Stimulated activated CD4-positive, alpha-beta T cell treated with anti-CD3 and anti-CD28 coated beads, Interleukin-1b, Interleukin-23, amount 100 ng/mL, for 48 hours (primary cell): ENCODE measurements around the gene GNPNAT1.
"Not testable (repeated sequence)": the region's sequence is repeated elsewhere in the genome, so short reads cannot be mapped to it uniquely, and the experiment has no call there.

ENCODE experiments used
- DNase-seq: peaks from one replicate; pipeline ENCODE4 v3.0.0-alpha.2; 2020

The GNPNAT1 gene

GRCh38 chr14:52789118-52789517 lies 2.3 kb downstream of the GNPNAT1 start:
- DNase-seq: no peak

GRCh38 chr14:52786887-52787286 lies 4.5 kb downstream of the GNPNAT1 start:
- no peak for DNase-seq

DNA sequence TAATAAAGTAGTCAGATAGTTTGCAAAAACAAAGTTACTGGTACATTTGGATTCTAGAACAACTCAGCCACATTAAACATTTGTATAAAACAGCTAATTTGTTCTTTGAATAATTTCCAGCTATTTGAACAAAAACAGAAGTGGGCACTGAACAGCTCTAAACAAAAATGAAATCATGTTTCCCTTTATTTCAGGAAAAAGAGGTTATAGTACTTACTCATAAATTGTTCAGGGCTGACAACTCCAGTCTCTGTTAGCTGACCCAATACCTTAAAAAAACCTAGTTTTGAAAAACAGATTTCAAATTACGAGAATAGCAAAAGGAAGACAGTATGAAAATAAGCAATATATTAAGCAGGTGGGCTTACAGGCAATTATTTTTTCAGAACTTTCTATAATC lies 8.2 kb downstream of the GNPNAT1 start:
- no peak for DNase-seq

DNA sequence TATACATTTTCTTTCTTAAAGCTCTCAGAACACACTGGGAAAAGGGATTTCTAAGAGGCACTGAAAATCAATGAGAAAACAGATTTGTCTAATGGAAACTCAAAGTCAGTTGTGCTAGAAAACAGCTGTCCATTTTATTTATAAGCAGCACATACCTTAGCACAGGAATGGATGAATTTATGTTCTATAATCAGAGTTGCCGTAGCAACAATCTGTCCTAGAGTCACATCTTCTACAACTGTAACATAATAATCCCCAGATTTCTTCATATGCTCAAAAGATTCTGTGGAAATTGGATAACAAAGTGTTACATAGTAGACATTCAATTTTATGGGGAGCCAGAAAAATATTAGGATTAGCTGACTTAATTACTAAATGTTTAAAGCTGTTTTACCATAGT lies 9.8 kb downstream of the GNPNAT1 start:
- no peak for DNase-seq

DNA sequence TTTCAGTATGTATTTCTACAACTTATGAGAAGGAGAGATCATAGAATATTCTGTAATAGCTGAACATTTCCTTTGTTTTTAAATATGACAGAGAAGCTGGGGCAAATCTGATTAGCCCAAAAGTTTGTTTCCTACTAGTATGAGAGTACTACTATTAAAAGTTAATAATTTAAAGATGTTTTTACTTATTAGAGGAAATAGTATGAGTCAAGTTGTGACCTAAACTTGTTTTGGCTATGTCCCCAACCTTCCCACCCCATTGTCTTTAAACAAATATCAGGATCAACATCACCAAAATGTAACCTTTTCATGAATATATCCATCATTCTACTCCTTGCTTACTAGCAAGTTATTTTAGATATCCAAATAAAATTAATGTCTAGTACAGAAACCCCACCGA lies 10.5 kb downstream of the GNPNAT1 start:
- no peak for DNase-seq

- no peak for DNase-seq
Observed at GRCh38 chr14:52778702-52779101, 12.7 kb downstream of the GNPNAT1 start.

GRCh38 chr14:52776816-52777215 lies 14.6 kb downstream of the GNPNAT1 start:
- DNase-seq: no peak

- DNase-seq: no peak
Observed at GRCh38 chr14:52769887-52770286, 21.5 kb downstream of the GNPNAT1 start.

GRCh38 chr14:52767058-52767833 lies 24.2 kb downstream of the GNPNAT1 start:
- no peak for DNase-seq

DNA sequence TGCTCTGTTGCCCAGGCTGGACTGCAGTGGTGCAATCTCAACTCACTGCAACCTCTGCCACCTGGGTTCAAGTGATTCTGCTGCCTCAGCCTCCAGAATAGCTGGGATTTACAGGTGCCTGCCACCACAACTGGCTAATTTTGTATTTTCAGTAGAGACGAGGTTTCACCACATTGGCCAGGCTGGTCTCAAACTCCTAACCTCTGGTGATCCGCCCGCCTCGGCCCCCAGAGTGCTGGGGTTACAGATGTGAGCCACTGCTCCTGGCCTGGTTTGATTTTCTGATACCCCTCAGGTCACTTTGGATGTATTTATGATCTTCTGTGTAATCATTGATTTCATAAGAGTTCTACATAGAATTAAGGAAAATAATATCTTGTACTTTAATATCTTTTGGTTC lies 28.5 kb downstream of the GNPNAT1 start:
- not testable (repeated sequence) for DNase-seq

DNA sequence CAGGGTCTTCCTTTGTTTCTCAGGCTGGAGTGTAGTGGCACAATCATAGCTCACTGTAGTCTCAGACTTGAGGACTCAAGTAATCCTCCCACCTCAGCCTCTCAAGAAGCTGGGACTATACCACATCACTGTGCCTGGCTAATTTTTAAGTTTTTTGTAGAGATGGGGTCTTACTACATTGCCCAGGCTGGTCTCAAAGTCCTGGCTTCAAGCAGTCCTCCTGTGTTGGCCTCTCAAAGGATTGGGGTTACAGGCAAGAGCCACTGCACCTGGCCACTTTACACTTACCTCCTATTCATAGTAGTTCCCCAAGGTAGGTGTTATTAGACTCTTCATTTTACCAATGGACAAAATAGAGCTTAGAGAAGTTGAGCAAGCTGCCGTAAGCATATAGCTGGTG lies 32.3 kb downstream of the GNPNAT1 start:
- no peak for DNase-seq

DNA sequence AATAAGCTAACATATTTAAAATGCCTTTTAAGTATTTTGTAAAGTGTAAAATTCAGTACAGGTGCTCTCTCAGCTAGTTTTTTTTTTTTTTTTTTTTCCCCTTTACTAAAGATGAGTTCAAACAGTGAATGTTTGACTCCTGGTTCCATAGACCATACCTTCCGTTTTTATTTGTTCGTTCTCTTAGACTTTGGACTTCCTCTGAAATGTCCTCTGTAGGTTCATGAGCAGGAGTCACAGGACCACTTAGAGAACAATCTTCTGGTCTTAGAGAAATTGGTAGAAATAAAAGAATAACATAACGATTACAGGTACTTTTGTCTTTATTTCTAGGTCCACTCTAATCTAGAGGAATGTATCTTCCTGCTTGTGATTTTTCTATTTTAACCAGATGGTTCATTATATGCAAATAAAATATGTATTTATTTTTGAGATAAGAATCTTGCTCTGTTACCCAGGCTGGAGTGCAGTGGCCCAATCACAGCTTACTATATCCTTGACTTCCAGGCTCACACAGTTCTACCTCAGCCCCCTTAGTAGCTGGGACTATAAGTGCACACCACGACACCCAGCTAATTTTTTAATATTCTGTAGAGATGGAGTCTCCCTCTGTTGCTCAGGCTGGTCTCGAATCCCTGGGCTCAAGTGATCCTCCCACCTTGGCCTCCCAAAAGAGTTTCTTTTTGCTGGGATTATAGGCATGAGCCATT lies 35.6 kb downstream of the GNPNAT1 start:
- DNase-seq: no peak

DNA sequence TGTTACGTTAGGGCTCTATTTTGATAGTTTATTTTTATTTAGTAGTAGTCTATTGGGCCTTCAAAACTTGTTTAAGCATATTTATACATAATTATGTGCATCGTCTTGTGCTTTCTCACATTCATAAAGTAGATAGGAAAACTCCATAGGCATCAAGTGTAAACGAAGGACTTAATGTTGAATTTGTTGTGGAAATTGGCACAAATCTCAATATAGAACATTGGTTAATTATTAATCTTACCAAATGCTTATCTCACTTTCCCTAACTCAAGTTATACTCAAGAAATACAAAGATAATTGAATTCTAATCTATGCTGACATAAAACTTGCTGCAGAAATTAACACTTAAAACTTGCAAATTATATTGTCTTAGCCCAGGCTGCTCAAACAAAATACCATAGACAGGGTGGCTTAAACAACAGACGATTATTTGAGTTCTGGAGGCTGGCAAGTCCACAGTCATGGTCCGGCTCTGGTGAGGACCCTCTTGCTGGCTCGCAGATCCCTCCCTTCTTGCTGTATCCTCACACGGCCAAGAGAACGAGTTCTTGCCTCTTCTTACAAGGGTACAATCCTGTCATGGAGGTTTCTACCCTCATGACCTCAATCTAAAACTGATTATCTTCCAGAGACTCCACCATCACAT lies 42.6 kb downstream of the GNPNAT1 start:
- no peak for DNase-seq

- DNase-seq: no peak
Observed at GRCh38 chr14:52741865-52742264, 49.5 kb downstream of the GNPNAT1 start.

- DNase-seq: no peak
Observed at GRCh38 chr14:52740751-52741150, 50.7 kb downstream of the GNPNAT1 start.

GRCh38 chr14:52738409-52738808 lies 53.0 kb downstream of the GNPNAT1 start:
- DNase-seq: no peak

GRCh38 chr14:52735921-52736489 lies 55.4 kb downstream of the GNPNAT1 start:
- no peak for DNase-seq

DNA sequence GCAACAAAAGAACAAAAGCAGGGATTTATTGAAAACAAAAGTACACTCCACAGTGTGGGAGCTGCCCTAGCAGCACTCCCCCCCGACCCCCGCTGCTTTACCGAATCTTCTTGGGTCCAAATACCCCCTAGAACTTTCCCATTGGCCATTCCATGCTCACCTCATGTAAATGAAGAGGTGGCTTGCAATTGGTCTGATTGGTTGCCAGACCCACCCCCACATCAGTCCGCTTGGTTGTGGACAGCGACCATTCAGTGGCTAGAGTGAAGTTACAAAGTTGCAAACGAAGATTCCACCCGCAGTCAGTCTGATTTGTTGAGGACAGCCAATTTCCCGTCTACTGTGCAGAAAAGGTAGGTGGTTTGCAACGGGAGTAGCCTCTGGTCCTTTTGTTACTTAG lies 57.6 kb downstream of the GNPNAT1 start:
- no peak for DNase-seq

DNA sequence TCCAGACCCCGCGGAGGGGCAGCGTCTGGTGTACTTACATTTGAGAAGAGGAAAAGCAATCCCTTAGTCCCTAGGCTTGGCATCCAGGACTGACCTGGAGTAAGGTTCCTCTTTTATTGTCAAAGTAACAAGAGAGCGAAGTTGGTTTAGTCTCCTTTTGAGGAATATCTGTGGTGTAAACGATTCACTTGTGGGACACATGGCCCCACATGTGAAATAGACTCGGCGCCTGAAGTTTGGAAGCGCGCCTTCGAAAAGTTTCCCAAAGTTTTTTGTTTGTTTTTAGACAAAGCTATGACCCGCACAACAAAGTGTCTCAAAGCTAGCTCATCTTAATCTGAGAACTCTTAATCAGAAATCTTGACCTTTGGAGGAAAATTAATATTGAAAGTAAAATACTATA lies 60.7 kb downstream of the GNPNAT1 start:
- no peak for DNase-seq

DNA sequence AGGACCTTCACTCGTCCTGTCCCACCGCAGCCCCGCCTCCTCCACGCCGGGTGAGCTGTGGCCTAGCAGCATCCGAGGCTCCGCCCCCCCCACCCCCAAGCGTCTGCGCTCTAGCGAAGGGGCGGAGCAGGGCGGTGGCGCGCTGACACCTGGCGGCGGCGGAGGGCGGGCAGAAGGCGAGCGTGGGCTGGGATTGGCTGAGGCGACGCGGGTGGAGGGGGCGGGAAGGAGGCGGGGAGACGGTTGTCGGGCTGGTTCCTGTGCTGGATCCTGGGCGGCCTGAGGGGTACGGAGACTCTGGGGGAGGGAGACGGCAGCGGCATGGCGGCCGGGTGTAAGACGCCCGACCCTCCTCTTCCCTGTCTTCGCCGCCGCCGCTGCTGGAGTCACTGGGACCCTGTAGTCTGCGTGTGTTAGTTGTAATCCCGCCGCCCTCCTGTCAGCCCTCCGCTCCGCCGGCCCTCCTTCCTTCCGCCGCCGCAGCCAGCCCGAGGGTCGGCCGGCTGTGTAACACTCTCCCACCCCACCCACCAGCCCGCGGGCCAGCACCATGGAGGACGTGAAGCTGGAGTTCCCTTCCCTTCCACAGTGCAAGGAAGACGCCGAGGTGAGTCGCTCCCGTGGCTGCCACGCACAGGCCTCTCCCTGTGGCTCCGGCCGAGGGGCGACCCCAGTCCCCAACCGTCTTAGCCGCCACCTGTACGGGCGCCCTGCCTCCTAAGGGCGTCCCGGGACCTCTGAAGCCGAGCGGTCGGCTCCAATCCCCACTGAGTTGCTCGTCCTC lies 61.3 kb downstream of the GNPNAT1 start, which contains the start of gene STYX:
STYX (plus strand) TSS at position 242 of the 784 bp plus-strand sequence; CDS start at position 551, 309 bp downstream.
- DNase-seq: peak; percentile 98

DNA sequence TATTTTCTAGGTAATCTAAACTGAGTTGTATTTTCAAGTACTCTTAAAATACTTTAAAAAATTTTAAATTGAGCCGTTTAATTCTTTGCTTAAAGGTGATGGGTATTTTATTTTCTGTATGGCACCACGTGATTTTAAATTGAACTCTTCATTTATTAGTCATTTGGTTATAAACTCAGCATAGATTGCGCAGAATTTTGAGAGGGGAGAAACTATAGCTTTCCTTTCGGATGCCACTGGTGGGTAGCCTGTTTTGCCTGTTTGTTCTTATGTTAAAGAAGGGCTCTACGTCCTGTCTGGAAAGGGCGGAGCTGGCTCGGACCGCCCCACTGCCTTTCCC lies 61.9 kb downstream of the GNPNAT1 start:
- DNase-seq: no peak

DNA sequence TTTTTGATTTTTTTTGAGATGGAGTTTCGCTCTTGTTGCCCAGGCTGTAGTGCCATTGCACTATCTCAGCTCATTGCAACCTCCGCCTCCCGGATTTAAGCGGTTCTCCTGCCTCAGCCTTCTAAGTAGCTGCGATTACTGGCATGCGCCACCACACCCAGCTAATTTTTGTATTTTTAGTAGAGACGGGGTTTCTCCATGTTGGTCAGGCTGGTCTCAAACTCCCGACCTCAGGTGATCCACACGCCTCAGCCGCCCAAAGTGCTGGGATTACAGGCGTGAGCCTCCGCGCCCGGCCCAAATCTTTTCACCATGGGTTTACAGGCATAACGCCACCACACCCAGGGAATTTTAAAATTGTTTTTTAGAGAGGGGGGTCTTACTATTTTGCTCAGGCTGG lies 62.4 kb downstream of the GNPNAT1 start:
- DNase-seq: not testable (repeated sequence)

DNA sequence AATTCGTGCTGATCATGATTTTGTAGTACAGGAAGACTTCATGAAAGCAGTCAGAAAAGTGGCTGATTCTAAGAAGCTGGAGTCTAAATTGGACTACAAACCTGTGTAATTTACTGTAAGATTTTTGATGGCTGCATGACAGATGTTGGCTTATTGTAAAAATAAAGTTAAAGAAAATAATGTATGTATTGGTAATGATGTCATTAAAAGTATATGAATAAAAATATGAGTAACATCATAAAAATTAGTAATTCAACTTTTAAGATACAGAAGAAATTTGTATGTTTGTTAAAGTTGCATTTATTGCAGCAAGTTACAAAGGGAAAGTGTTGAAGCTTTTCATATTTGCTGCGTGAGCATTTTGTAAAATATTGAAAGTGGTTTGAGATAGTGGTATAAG lies 63.9 kb downstream of the GNPNAT1 start:
- DNase-seq: not testable (repeated sequence)
